HCT116 (cell line): ENCODE measurements around the gene CD3D. TPM values are rescaled to one million over a fixed set of nuclear protein-coding genes. Genes with fewer than 3 reads are reported as not detected.

Experiments used
- ATAC-seq: fragments of 200-7000 bp; cut with Tn5 transposase; 2 replicates; pipeline ENCODE4 v1.9.1; 2020; ENCODE audit warnings: mild to moderate bottlenecking, moderate library complexity
- Bru-seq: library from RNA; stranded (reverse); fragments of 400-500 nt; gene quantifications from one replicate; lab custom pipeline; 2021; lab: Mats Ljungman, UMichigan
- BruChase-seq, 2 experiments: library from RNA; stranded (reverse); fragments of 400-500 nt; gene quantifications; one replicate each; lab custom pipeline; 2021; lab: Mats Ljungman, UMichigan
- BruUV-seq: library from RNA; stranded (reverse); fragments of 400-500 nt; replicated peaks from 2 replicates; lab custom pipeline; 2021; lab: Mats Ljungman, UMichigan
- CTCF ChIA-PET: fragments of 300-600 bp; sonication (Branson Sonifier 250); formaldehyde crosslinking; loops from one replicate; lab custom pipeline; 2021; ENCODE audit warnings: antibody characterized with exemption; lab: Charles Lee
- POLR2A ChIA-PET: fragments of 300-600, 350-600 bp; sonication (Branson Sonifier 250); formaldehyde crosslinking; loops from one replicate; lab custom pipeline; 2021; ENCODE audit warnings: antibody characterized with exemption; lab: Charles Lee
- RAD21 ChIA-PET, 2 experiments: fragments of 300-600 bp; sonication (Branson Sonifier 250); formaldehyde crosslinking; loops; one replicate each; lab custom pipeline; 2023; ENCODE audit warnings: low total read pairs in 2 of 2; ENCODE audit not compliant: uncharacterized antibody in 2 of 2, unreplicated experiment in 2 of 2, low non-redundant PET in 1 of 2; lab: Charles Lee
- DNase-seq: peaks from one replicate; pipeline ENCODE4 v3.0.0-alpha.2; 2010; ENCODE audit warnings: low read depth, low spot score
- H2AFZ ChIP-seq: fragments of 200-600 bp; shearing (Covaris generic), sonication (generic); 2 replicates; pipeline ENCODE4 v1.6.1; 2017; ENCODE audit warnings: low read depth, mixed run types, mixed read lengths, antibody characterized with exemption, low read length; ENCODE audit not compliant: poor library complexity, severe bottlenecking
- H3K27ac ChIP-seq: 2 replicates; pipeline ENCODE4 v1.5.1; 2012; ENCODE audit warnings: low read depth, low read length
- H3K27me3 ChIP-seq: fragments of 200-600 bp; sonication (generic); 2 replicates; pipeline ENCODE4 v1.6.1; 2016; ENCODE audit warnings: mixed run types, low read length, mixed read lengths; ENCODE audit not compliant: insufficient read depth
- H3K36me3 ChIP-seq, 2 experiments: fragments of 200-500 bp in 1 of 2; fragments of 200-600 bp in 1 of 2; sonication (Bioruptor generic) in 1 of 2; sonication (generic) in 1 of 2; 2 replicates each; pipeline versions ENCODE4 v1.5.1 to v1.6.1; 2014 to 2016; ENCODE audit warnings: low read length in 2 of 2, inconsistent platforms in 1 of 2, mixed read lengths in 1 of 2, mixed run types in 1 of 2; ENCODE audit not compliant: insufficient read depth in 2 of 2, control insufficient read depth in 1 of 2
- H3K4me1 ChIP-seq, 2 experiments: fragments of 200-600 bp in 1 of 2; sonication (generic) in 1 of 2; 2 replicates each; pipeline versions ENCODE4 v1.5.1 to v1.6.1; 2012 to 2017; ENCODE audit warnings: low read length in 2 of 2, inconsistent platforms in 1 of 2, mild to moderate bottlenecking in 1 of 2, mixed read lengths in 1 of 2, mixed run types in 1 of 2, moderate library complexity in 1 of 2; ENCODE audit not compliant: insufficient read depth in 2 of 2, control insufficient read depth in 1 of 2
- H3K4me2 ChIP-seq: fragments of 200-600 bp; sonication (generic); 2 replicates; pipeline ENCODE4 v1.6.1; 2017; ENCODE audit warnings: mixed run types, low read length, mixed read lengths
- H3K4me3 ChIP-seq, 2 experiments: fragments of 200-600 bp in 1 of 2; sonication (generic) in 1 of 2; replicated peaks in 1 of 2; 2 replicates each; pipeline ENCODE4 v1.5.1; 2011 to 2016; ENCODE audit warnings: low read length in 2 of 2, control low read depth in 1 of 2, low read depth in 1 of 2, mild to moderate bottlenecking in 1 of 2, mixed read lengths in 1 of 2, mixed run types in 1 of 2
- H3K79me2 ChIP-seq: fragments of 200-600 bp; sonication (generic); 2 replicates; pipeline ENCODE4 v1.6.1; 2017; ENCODE audit warnings: mild to moderate bottlenecking, mixed run types, low read length, moderate library complexity, mixed read lengths; ENCODE audit not compliant: insufficient read depth
- H3K9ac ChIP-seq: fragments of 200-600 bp; sonication (generic); 2 replicates; pipeline ENCODE4 v1.6.1; 2016; ENCODE audit warnings: low read length, mixed read lengths
- H3K9me2 ChIP-seq: fragments of 200-600 bp; sonication (generic), shearing (Covaris generic); 2 replicates; pipeline ENCODE4 v1.6.1; 2017; ENCODE audit warnings: mixed run types, mild to moderate bottlenecking, moderate library complexity; ENCODE audit not compliant: insufficient read depth
- H3K9me3 ChIP-seq, 2 experiments: fragments of 200-500 bp in 1 of 2; fragments of 200-600 bp in 1 of 2; sonication (Bioruptor generic) in 1 of 2; sonication (generic) in 1 of 2; 2 replicates each; pipeline ENCODE4 v1.6.1; 2014 to 2017; ENCODE audit warnings: low read length in 2 of 2, mixed read lengths in 2 of 2, inconsistent platforms in 1 of 2, low read depth in 1 of 2, mild to moderate bottlenecking in 1 of 2, mixed run types in 1 of 2, moderate library complexity in 1 of 2; ENCODE audit not compliant: control insufficient read depth in 1 of 2, insufficient read depth in 1 of 2
- H4K20me1 ChIP-seq: fragments of 200-600 bp; sonication (generic), shearing (Covaris generic); 2 replicates; pipeline ENCODE4 v1.6.1; 2017; ENCODE audit warnings: mixed run types, mild to moderate bottlenecking, moderate library complexity; ENCODE audit not compliant: insufficient read depth
- POLR2A ChIP-seq: IDR thresholded peaks from 2 replicates; pipeline ENCODE4 v1.7.0; 2011; ENCODE audit warnings: borderline replicate concordance; ENCODE audit not compliant: insufficient read depth, insufficient read length; ENCODE audit errors: extremely low read depth
- ZNF274 ChIP-seq: fragments of 200-500 bp; sonication (Bioruptor generic); IDR thresholded peaks from 2 replicates; pipeline ENCODE4 v1.6.1; 2014; ENCODE audit warnings: mild to moderate bottlenecking, low read depth, low read length, inconsistent platforms
- intact Hi-C: fragments of 100-400 bp; cut with micrococcal nuclease; formaldehyde crosslinking; loops from 2 replicates; pipeline ENCODE4 v1.10.0; 2022
- long read RNA-seq: library from polyadenylated mRNA; unstranded; transcript quantifications from one replicate; pipeline ENCODE4 v2.0.0, GENCODE V29; 2021; ENCODE audit not compliant: unreplicated experiment
- polyA plus RNA-seq: library from polyadenylated mRNA; unstranded; fragments of >200 nt; gene quantifications from 2 replicates; pipeline ENCODE4 v1.2.1, GENCODE V29; 2012; ENCODE audit warnings: missing spikeins
- total RNA-seq: library from RNA; stranded (reverse); gene quantifications from one replicate; pipeline ENCODE4 v1.2.1, GENCODE V29; 2021; ENCODE audit not compliant: unreplicated experiment
- TF ChIP-seq, protein P1 (sequence below): IDR thresholded peaks from 2 replicates; pipeline ENCODE4 v1.6.1; 2011; ENCODE audit warnings: mild to moderate bottlenecking, low read length, moderate library complexity; ENCODE audit not compliant: insufficient replicate concordance; ENCODE audit errors: extremely low read depth
- TF ChIP-seq, protein P2 (sequence below): IDR thresholded peaks from 2 replicates; pipeline ENCODE4 v1.6.1; 2012; ENCODE audit warnings: low read depth

The CD3D gene
- total RNA-seq: 1.0 TPM
- 0.17 TPM in 1 of 2 replicates, not detected in the other for polyA plus RNA-seq
- not detected for Bru-seq, nascent RNA
- BruChase-seq, experiment 1, labeled RNA remaining after a 6-hour chase: not detected
- not detected for BruChase-seq, experiment 2, labeled RNA remaining after a 2-hour chase
- long read RNA-seq: 0 reads

DNA sequence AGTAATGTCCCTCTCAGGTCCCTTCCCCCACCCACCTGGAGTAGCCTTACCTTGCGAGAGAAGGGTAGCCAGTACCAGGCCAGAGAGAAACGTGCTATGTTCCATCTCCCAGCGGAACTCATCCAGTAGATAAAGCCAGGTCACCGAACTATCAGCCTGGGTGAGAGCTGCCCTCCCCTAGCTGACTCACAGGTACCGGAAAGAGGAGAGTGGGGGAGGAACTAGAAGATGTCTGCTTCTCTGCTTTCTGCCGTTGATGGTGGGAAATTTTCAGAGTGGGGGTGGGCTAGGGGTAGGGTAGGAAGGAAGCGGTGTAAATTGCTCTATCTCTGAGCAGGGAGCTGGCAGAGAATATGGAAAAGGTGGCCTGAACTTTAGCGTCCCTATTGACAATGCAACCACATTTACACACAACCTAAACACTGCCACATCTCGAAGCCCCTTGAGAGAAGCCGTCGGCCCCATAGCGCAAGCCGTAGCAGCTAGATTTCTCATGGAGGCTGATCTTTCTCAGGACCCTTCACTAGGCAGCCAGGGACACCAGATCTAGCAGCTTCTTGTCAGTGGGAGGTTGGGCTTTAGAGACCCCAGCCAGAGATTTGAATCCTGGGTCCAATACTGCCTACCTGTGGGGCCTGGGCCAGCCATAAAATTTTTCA lies at the start of gene CD3D:
Gene CD3D, minus strand, starts transcription at position 203 of the 659 bp plus-strand sequence. Its CDS starts 98 bp downstream, at position 105.
- RAD21 ChIA-PET: no interaction called here
- DNase-seq (no peak), ATAC-seq (no peak)
- no TSS peak for BruUV-seq
- TF ChIP-seq, protein P1, sequence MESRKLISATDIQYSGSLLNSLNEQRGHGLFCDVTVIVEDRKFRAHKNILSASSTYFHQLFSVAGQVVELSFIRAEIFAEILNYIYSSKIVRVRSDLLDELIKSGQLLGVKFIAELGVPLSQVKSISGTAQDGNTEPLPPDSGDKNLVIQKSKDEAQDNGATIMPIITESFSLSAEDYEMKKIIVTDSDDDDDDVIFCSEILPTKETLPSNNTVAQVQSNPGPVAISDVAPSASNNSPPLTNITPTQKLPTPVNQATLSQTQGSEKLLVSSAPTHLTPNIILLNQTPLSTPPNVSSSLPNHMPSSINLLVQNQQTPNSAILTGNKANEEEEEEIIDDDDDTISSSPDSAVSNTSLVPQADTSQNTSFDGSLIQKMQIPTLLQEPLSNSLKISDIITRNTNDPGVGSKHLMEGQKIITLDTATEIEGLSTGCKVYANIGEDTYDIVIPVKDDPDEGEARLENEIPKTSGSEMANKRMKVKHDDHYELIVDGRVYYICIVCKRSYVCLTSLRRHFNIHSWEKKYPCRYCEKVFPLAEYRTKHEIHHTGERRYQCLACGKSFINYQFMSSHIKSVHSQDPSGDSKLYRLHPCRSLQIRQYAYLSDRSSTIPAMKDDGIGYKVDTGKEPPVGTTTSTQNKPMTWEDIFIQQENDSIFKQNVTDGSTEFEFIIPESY: no peak
- TF ChIP-seq, protein P2, sequence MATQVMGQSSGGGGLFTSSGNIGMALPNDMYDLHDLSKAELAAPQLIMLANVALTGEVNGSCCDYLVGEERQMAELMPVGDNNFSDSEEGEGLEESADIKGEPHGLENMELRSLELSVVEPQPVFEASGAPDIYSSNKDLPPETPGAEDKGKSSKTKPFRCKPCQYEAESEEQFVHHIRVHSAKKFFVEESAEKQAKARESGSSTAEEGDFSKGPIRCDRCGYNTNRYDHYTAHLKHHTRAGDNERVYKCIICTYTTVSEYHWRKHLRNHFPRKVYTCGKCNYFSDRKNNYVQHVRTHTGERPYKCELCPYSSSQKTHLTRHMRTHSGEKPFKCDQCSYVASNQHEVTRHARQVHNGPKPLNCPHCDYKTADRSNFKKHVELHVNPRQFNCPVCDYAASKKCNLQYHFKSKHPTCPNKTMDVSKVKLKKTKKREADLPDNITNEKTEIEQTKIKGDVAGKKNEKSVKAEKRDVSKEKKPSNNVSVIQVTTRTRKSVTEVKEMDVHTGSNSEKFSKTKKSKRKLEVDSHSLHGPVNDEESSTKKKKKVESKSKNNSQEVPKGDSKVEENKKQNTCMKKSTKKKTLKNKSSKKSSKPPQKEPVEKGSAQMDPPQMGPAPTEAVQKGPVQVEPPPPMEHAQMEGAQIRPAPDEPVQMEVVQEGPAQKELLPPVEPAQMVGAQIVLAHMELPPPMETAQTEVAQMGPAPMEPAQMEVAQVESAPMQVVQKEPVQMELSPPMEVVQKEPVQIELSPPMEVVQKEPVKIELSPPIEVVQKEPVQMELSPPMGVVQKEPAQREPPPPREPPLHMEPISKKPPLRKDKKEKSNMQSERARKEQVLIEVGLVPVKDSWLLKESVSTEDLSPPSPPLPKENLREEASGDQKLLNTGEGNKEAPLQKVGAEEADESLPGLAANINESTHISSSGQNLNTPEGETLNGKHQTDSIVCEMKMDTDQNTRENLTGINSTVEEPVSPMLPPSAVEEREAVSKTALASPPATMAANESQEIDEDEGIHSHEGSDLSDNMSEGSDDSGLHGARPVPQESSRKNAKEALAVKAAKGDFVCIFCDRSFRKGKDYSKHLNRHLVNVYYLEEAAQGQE: no peak
- TF ChIP-seq POLR2A (no peak), ZNF274 (no peak)
- Histone ChIP-seq H3K27me3 (peaks cover 2% of the 10 kb centered on the region; the same call in 1 of the 2 replicates), H4K20me1 (no peaks in the 10 kb centered on the region), H3K4me1 (peaks cover 0 to 4% of the 10 kb centered on the region in 2 experiments; a peak in 2 of 4 replicates), H3K36me3 (no peaks in the 10 kb centered on the region), H3K4me2 (no peak within 1 kb of the TSS), H3K9me2 (no peaks in the 10 kb centered on the region), H3K9ac (no peak within 1 kb of the TSS), H3K4me3 (no peak within 1 kb of the TSS), H2AFZ (no peak within 1 kb of the TSS), H3K79me2 (no peaks in the 10 kb centered on the region), H3K9me3 (no peaks in the 10 kb centered on the region), H3K27ac (no peak within 1 kb of the TSS)
- CTCF ChIA-PET: no interaction called here
- POLR2A ChIA-PET: no interaction called here
- intact Hi-C loops: no loop called here
